A673 (cell line): Measurements from ENCODE around the gene IL23A.

Experiments used
- CTCF ChIP-seq: fragments of 300-800, 200-600 bp; sonication (generic); conservative IDR thresholded peaks from 2 replicates; pipeline ENCODE4 v1.5.1; 2017; ENCODE audit warnings: low read depth, mild to moderate bottlenecking, antibody characterized with exemption, low read length, moderate library complexity, mixed read lengths
- EZH2 ChIP-seq: fragments of 200-600 bp; sonication (generic); IDR thresholded peaks from 2 replicates; pipeline ENCODE4 v1.6.1; 2017; ENCODE audit warnings: borderline replicate concordance, low read depth, mild to moderate bottlenecking, mixed read lengths, antibody characterized with exemption, low read length; ENCODE audit not compliant: poor library complexity, severe bottlenecking

DNA sequence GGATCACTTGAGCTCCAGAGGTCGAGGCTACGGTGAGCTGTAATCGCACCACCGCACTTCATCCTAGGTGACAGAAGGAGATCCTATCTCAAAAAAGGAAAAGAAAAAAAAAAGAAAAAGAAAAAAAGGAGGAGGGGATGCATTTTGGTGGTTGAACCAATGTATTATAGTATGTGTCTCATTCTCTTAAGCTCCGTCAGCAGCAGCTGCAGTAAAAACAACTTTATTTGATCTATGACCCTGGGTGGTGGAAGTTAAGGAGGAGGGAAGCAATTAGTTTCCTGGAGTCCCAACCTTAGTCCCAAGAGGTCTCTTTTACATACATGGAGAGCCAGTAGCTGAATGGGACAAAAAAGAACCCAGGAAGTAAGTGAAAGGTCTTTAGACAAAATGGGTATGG is 50.7 kb downstream of the IL23A start:
- TF ChIP-seq EZH2 = no peak
- no peak for TF ChIP-seq CTCF
